ENCODE results near the gene BCR.

DNA sequence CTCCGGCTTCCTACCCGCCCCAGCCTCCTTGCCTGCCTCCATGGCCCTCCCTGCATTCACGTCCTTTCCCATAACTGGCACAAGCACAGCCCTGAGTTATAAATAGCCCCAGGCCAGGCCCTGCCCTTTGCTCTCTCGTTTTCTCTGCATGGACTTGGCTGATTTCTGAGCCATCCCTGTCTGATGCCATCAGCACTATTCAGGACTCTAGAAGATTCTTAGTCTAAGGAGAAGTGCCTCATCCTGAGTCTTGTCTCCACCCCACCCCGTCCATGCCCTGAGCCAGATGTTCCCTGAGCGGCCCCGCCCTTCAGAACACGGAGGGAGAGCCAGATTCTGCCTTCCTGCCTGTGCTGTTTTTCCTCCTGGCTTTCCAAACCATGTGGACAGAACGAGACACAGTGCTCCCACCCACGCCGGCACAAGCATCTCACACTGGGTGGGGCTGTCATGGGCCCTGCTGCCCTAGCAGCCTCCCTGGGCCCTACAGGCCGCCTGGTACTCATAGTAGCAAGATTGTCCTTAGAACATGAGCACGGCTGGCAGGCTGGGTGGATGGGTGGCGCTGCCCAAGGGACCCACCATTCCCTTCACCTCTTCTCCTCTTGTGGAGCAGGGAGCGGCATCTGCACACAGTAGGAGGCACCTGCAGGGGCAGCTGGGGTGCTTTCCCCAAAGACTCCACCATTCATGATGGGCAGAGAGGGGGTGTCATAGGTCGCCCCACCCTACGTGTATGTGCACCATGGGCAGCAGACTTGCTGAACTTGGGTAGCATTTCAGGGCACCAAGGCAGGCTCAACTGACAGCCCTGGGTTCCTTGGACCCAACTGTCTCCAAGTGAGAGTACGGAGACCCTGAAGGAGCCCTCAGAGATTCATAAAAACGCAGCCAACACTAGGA, 76.9 kb downstream of the BCR start:
- peak in 1 of 2 donors; percentile 43 for TF ChIP-seq POLR2AphosphoS5 (IDR thresholded peaks at IDR 0.05)
- no peak for TF ChIP-seq POLR2A (IDR thresholded peaks at IDR 0.05)
- TF ChIP-seq, protein P1, sequence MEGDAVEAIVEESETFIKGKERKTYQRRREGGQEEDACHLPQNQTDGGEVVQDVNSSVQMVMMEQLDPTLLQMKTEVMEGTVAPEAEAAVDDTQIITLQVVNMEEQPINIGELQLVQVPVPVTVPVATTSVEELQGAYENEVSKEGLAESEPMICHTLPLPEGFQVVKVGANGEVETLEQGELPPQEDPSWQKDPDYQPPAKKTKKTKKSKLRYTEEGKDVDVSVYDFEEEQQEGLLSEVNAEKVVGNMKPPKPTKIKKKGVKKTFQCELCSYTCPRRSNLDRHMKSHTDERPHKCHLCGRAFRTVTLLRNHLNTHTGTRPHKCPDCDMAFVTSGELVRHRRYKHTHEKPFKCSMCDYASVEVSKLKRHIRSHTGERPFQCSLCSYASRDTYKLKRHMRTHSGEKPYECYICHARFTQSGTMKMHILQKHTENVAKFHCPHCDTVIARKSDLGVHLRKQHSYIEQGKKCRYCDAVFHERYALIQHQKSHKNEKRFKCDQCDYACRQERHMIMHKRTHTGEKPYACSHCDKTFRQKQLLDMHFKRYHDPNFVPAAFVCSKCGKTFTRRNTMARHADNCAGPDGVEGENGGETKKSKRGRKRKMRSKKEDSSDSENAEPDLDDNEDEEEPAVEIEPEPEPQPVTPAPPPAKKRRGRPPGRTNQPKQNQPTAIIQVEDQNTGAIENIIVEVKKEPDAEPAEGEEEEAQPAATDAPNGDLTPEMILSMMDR (IDR thresholded peaks at IDR 0.05) = no peak
- TF ChIP-seq EP300 (IDR thresholded peaks at IDR 0.05) = no peak

Measured in upper lobe of left lung (tissue), 4 donors.